T follicular helper cell (primary cell): ENCODE measurements around the gene INIP.

ENCODE experiments used
- DNase-seq: peaks from one replicate; pipeline ENCODE4 v3.0.0-alpha.2; 2020; ENCODE audit warnings: low read depth
- total RNA-seq, 2 experiments: gene quantifications; one replicate each; lab custom pipeline; 2026; lab: John Stamatoyannopoulos, UW

The INIP gene, protein sequence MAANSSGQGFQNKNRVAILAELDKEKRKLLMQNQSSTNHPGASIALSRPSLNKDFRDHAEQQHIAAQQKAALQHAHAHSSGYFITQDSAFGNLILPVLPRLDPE
- 50.3 to 71.8 reads per million in 2 experiments for total RNA-seq

DNA sequence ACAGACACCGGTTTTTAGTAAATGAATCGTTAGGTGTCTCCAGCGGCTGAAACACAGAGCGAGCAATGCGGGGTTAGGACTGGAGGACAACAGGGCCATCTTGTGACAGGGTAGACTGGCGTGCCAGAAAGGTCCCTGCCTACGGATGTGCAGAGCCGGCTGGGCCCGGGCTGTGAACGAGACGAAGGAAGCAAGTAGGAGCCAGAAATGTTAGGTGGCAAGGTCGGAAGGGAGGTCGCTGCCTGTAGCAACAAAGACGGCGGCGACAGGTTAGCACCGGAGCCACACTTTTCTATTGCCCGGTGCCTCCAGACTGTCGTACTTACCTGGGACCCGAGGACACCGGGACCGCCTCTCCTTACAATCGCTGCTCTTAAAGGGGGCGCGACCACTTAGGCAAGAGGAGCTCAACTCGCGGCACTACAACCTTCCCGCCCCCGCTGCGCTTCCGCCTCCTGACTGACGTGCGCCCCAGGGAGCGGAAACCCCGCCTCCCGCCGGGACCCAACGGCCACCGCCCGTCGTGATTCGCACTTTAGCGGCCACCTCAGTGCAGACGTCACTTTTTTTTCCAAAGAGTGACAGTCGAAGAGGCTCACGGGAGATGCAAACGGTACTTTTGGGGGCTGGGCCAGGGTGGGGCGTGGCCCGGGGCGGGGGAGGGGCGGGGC is at the start of gene INIP:
TSS of gene INIP (minus strand) at position 457 of the 671 bp plus-strand sequence. CDS start 1,632 bp downstream, outside the sequence.
- peak; percentile 96 for DNase-seq

DNA sequence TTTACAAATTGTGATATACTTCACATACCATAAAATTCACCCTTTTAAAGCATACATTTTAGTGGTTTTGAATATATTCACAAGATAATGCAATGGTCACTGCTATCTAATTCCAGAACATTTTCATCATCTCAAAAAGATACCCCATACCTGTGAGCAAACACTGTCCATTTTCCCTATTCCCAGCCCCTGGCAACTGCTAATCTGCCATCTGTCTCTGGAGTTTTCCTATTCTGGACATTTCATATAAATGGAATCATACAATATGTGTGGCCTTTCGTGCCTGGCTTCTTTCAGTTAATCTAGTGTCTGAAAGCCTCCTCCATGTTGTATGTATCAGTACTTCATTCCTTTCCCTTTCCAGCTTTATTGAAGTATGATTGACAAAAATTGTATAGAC is 47.4 kb upstream of the INIP start:
- no peak for DNase-seq

DNA sequence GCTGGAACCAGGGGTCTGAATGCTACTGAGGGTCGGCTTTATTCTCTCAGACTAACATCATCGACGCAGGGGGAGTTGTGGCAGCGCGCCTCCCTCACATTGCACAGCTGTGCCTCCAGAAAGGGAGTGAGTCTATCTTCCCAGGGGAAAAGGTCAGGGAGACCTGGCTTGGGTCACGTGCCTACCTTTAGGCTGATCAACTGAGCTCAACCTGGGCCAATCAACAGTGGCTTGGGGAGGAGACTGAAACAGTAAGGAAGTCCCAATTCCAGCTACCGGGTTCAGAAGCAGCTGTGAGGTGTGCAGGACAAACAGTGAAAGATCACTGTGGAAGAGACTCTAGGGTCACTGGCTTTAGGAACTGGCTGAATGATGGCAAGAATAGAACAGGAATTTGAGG is 46.9 kb upstream of the INIP start:
- no peak for DNase-seq

DNA sequence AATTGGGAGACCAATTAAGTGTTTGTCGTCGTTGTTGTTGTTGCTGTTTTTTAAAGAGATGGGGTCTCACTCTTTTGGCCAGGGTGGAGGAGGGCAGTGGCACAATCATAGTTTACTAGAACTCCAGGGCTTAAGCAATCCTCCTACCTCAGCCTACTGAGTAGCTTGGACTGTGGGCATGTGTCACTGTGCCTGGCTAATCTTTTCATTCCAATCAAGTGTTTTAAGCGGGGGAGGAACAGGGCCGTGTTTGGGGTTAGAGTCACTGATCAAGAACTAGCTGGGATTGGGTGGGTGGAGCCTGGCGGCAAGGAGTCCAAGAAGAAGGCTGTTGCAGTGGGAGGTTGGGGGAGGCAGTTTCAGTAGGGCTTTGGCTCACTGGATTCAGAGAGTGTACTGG is 46.4 kb upstream of the INIP start:
- no peak for DNase-seq

DNA sequence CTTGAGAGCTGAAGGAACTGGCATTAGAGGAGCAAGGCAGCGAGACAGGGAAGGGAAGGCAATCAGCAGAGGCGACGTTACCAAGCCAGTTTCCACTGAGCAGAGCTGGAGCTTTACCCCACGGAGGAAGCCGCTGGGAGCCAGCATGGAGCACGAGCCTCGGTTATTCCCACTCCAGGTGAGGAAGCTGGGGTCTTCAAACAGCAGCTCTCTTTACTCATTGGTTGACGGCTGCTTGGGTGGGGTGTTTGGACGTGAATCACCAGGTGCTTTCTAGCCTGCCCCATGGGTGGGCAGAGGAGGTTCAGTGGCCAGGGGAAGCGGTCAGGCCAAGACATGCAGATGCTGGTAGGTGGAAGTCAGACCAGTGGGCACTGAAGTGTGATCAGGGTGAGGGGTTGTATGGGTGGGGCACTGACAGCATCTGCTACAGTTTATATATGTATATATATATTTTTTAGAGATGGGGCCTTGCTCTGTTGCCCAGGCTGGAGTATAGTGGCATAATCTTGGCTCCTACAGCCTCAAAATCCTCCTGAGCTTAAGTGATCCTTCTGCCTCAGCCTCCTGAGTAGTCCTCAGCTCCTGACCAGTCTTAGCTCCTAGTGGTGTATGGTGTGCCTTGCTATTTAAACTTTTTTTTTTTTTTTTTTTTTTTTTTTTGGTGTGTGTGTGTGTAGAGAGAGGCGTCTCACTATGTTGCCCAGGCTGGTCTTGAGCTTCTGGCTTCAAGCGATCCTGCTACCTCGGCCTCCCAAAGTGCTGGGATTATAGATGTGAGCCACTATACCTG is 45.0 kb upstream of the INIP start:
- no peak for DNase-seq

DNA sequence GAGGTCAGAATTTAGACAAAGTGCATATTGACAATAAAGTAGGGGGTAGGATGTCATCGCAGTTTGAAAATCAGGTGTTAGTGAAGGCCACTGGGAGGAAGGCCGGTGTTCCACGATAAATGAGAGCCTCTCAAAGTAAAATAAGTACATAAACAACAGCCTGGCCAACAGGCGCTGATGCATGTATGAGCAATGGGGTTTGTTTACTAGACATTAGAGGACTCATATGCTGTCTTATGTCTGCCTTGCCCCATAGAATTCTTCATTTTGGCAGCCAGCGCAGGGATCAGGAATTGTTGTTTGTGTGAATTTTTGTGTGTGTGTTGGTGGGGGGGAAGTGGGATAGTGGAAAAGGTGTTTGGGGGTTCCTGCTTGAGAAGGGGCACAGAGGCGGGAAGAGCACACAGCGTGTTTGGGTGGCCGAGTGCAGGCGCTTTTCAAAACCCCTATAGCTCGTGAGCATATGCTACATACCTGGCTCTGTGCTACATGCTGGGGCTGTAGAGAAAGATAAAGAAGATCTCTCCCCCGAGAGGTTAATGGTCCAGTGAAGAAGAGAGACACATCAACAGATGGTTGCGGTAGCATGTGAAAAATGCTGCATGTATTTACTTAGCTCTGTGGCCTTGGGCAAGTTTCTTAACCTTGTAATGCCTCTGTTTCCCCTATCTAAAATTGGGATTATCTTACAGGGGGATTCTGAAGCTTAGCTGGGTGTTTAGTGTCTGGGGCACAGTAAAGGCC is 44.2 kb upstream of the INIP start:
- no peak for DNase-seq

DNA sequence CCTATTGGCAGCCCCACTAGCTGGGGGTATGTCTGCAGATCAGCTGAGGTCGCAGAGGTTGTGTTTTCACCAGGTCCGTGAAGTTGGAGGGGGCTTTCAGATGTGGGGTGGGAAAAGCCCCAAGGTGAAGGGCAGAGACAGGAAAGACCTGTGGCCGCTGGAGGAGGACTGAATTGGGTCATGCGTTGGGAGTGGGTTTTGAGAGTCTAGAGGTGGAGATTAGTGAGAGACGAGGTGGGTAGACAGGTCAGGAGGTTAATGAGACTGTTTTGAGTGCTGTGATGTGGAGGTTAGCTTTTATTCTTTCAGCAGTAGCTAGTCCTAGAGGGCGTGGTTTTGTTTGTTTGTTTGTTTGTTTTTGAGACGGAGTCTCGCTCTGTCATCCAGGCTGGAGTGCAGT is 42.9 kb upstream of the INIP start:
- DNase-seq = no peak

DNA sequence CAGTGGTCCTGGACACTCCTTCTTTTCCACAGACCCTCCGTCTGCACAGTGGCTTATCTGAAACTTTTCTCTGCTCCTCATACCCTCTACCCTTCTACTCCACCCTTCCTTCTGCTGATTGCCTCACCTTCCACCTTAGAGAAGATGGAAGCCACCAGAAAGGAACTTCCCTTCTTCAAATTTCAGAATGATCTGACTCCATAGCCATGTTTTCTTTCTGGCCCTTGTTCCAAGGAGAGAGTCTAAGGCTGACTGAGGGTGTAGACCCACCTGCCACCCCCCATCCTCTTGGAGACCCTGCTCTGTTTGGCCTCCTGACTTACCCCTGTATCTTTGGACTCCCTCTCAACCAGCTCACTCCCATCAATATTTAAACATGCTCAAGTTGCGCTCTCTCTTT is 40.0 kb upstream of the INIP start:
- no peak for DNase-seq

DNA sequence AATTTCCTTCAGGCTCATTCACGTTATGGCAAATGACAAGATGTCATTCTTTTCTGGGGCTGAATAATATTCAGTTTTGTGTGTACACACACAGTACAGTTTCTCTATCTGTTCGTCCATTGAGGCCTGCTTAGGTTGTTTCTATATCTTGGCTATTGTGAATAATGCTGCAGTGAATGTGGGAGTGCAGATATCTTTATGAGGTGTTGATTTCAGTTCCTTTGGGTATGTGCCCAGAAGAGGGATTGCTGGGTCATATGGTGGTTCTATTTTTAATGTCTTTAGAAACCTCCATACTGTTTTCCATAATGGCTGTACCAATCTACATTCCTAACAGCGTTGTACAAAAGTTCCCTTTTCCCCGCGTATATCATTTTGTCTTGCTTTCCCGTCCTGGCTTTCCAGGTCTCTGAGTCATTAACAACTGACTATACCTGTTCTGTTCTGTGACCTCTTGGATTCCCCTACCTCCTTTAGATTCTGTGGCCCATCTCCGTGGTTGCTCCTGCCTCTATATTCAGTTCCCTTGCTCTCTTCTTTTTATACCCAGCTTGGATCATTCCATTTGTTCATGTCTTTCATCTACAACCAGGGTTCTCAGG is 39.5 kb upstream of the INIP start:
- no peak for DNase-seq

DNA sequence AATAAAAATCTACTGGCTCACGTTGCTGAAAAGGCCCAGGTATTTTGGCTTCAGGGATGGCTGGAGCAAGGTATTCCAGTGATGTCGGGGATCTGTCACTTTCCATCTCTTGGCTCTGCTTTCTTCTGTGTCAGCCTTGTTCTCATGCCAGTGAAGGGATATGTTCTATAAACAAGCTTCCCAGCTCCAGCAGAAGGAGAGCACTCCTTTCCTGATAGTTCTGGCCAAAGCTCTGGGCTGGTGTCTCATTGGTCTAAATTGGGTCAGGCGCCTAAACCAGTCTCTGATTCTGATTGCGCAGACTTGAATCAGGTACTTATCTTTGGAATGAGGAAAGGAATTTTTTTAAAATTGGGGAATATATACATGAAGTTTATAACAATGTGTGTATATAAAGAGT is 37.8 kb upstream of the INIP start:
- no peak for DNase-seq

DNA sequence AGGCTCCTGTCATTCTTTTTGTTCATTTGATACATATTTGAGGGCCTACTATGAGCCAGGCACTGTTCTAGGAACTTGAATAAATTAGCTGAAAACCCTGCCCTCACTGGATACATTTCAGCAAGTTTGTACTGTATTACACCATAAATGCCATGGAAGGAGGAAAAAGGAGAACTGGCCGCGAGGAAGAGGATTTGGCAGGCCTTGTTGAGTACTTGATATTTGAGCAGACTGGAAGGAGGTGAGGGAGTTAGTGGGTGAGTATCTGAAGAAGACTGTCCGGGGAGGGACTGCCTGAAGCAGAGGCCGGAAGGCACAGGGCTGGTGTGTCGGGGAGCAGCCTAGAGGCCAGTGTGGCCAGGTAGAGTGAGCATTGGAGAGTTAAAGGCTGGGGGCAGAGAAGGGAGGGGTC is 37.1 kb upstream of the INIP start:
- no peak for DNase-seq

DNA sequence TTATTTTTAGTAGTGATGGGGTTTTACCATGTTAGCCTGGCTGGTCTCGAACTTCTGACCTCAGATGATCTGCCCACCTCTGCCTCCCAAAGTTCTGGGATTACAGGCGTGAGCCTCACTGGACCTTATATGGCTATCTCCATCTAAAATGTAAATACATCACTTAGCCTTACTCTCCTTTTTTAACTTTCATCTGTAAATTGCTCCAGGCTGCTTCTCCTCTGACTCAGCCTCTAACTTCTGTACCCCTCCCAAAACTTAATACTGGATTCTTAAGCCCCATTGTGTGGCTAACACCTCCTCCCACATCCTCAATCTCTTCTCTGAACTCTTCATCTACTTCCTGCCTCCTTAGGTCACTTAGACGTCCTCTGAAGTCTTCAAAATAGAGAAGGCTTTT is 36.7 kb upstream of the INIP start:
- peak; percentile 4 for DNase-seq

DNA sequence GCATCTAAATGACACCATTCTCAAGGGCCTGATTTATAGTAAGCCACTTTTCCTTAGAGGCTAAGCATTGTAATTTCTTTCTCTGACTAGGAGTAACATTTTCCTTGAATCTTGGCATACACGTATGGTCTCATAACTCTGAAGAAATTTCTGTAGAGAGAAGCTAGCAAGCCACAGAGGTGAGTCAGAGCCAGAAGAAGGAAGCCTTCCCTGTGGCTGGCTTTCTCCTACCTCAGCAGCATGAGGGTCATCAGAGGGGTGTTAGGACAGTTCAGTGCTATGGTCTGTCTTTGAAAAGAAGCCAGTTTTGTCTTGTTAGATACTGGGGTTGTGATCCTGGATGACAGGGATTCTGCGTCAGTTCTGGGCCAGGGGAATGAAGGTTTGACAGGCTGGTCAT is 35.8 kb upstream of the INIP start:
- no peak for DNase-seq

DNA sequence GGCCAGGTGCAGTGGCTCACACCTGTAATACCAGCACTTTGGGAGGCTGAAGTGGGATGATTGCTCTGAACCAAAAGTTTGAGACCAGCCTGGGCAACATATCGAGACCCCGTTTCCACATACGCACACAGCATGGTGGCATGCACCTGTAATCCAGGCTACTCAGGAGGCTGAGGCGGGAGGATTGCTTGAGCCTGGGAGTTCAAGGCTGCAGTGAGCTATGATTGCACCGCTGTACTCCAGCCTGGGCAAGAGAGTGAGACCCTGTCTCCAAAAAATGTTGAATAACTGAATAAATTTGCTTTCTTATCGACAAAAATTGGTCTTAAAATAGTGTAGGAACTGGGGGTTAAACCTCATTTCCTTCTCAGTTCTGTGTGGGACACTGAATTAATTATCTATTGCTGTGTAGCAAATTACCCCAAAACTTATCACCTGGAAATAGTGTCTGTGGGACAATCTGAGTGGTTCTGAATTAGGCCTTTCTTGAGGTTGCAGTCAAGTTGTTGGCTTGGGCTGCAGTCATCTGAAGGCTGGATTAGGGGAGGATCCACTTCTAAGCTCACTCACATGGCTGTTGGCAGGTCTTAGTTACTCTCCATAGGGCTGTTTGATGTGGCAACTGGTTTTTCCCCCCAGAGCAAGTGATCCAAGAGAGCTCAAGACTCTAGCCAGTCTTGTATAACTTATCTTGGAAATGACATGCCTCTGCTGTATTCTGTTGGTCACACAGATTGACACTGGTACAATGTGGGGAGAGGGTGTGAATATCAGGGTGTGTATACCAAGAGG is 34.6 kb upstream of the INIP start:
- DNase-seq = no peak

DNA sequence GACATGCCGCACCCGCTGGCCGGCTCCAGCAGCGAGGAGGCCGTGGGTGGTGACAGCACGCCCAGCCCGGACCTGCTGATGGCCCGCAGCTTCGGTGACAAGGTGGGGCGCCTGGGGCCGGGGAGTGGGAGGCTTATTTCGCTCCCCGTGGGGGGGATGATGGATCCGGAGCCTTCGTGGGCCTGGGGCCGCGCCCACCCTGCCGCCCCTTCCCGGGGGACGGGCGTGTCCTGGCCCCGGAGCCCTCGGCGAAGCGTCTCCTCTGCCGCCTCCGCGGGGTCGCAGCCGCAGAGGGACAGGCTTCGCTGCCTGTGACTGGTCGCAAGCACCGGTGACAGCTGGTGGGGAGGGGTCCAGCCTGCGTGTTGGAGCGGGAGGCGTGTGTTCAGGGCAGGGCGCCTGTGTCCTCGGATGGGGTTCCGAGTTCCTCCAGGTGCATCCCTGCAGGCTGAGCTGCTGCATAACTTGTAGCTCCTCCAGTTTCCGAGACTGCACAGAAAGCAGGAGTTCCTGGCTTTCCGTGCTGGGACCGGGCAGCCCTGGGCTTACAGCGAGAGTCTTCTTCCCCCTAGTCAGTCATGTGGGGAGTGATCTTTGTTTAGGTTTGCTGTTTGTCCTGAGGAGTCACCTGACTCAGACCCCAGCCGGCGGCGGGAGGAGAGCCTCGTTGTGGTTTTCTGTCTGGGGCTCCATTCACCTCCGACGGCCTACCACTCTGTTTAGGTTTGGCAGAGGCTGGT is 33.3 kb upstream of the INIP start:
- DNase-seq = no peak

DNA sequence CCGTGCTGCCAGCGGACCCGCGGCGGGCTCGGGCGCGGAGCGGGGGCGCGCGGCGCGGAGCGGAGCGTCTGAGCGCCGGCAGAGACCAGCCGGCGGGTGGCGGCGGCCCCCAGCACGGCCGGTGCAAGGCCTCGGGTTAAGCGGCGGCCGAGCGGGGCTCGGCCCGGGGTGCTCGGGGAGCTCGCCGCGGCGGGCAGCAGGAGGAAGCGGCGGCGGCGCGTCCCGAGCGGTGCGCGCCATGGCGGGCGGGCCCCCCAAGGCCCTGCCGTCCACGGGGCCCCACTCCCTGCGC is 32.8 kb upstream of the INIP start:
- no peak for DNase-seq

DNA sequence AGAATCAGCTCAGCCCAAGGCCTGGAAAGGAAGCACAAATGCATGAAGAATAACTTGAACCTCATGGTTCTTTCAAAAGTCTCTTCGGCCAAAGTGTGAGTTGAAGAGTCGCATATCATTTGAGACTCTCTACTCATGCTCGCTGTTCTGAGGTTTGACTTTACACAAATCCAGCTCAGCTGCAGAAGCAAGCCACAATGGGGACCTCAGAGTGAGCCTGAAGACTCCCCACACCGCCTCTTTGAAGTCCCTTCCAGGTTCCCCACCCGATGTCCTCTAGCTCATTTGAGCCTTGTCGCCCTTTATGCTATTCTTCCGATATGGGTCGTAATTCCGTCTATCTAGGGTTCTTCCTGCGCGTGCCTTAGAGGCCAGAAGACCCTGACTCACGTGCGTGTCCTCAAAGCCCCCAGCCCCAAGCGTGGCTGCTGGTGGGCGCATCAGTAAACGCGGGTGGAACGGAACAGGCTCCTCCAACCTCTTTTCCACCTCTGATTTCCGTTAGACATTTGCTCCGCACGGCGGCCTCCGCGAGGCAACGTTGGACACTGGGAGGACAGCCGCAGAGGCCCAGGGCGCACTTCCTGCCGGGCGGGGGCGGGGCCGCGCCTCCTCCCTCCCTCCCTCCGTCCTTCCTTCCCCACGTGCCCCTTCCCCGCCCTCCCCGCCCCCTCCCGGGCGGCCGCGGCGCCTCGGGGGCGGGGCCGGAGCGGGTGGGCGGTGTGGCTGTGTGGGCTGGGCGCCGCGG is 32.3 kb upstream of the INIP start, which contains the start of gene SNX30:
TSS of gene SNX30 (plus strand) at position 745 of the 748 bp plus-strand sequence. CDS start 242 bp downstream, outside the sequence.
- peak; percentile 57 for DNase-seq

DNA sequence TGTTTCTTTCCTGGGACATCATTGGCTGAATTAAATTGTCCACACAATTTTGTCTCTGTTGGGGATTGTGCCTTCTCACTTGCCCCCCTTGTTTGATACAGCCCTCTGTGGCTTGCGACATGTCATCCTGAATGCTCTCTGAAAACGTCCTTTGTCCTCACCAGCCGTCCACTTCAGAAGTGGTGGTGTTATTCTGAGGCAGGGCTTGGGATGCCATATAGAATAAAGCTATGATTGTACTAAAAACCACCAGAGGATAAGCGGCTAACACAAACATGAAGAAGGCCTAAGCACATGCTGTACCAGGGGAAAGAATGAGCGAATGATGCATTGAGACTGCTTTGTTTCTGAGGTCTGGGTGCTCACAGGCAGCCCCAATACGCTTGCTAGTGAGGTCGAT is 29.2 kb upstream of the INIP start:
- DNase-seq = no peak

DNA sequence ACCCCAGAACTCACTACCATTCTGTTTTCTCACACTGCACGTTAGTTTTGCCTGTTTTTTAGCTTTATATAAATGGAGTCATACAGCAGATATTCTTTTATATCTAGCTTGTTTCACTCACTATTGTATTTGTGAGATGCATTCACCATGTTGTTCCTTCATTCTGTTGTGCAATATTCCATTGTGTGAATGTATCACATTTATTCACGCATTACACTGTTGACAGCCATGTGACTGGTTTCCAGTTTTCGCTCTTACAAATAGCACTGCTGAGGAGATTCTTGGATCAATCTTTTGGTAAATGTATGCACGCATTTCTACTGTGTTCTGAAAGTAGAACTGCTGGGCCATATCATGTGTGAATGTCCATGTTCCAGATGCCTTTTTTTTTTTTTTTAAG is 26.3 kb upstream of the INIP start:
- DNase-seq = no peak
